ENCODE measurements around the gene KL. TPM values are rescaled to one million over a fixed set of nuclear protein-coding genes. Genes with fewer than 3 reads are reported as not detected.

KL gene
- polyA plus RNA-seq, 1 of the 3 experiments (the other 2 are of a cell fraction), result 0.02 TPM

DNA sequence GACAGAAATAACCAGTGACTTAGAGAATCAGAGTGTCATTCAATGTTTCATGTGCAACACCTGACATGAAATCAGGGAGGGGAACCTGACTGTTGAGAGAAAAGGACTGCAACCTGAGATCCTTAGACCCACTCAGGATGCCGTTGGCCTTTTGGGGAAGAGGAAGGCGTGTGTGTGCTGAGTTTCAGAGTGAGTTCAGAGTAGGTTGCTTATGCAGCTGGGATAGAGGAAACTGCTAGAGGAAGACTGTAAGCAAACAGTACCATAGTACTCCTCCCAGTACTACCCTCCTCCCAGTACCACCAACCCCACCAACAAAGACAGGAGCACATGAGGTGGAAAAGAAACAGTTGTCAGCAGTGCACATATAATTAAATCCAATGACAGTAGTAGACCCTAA, 63.7 kb downstream of the KL start:
- Histone ChIP-seq H3K4me3 (ENCODE audit: low read depth in 2 of 2, low read length in 1 of 2) (no peak overlapping the region), H3F3A (replicated peaks; ENCODE audit: insufficient read depth) (no peaks in the 10 kb centered on the region), H4K20me1 (ENCODE audit: insufficient read depth) (no peaks in the 10 kb centered on the region), H3K9ac (no peak overlapping the region), H3K4me1 (ENCODE audit: control insufficient read depth in 1 of 2, insufficient read depth in 2 of 2, low read depth in 1 of 2, low read length in 1 of 2) (peaks cover 7 to 15% of the 10 kb centered on the region in 2 experiments; a peak in 3 of 4 replicates), H3K27ac (ENCODE audit: low read depth in 2 of 2, low read length in 1 of 2) (no peak overlapping the region), H3K4me2 (no peak overlapping the region), H3K9me3 (no peaks in the 10 kb centered on the region), H3K9me2 (no peaks in the 10 kb centered on the region), H3K79me2 (ENCODE audit: insufficient read depth) (no peaks in the 10 kb centered on the region), H3K36me3 (replicated peaks in 1 of 2; ENCODE audit: control insufficient read depth in 1 of 2, insufficient read depth in 2 of 2, low read length in 1 of 2) (no peaks in the 10 kb centered on the region), H3K27me3 (ENCODE audit: insufficient read depth) (no peaks in the 10 kb centered on the region), H2AFZ (ENCODE audit: low read depth) (no peak overlapping the region)
- TF ChIP-seq EP300 (IDR thresholded peaks at IDR 0.05; ENCODE audit: borderline replicate concordance in 1 of 2, low read depth in 1 of 2, low read length in 1 of 2) (no peak), SIN3A (IDR thresholded peaks at IDR 0.05; ENCODE audit: borderline replicate concordance, low read depth, low read length) (no peak), YY1 (IDR thresholded peaks at IDR 0.05; ENCODE audit: low read depth) (no peak), NRF1 (IDR thresholded peaks at IDR 0.05; ENCODE audit: low read depth, low read length) (no peak), RCOR1 (IDR thresholded peaks at IDR 0.05; ENCODE audit: low read length) (no peak), PBX3 (IDR thresholded peaks at IDR 0.05) (no peak), USF1 (IDR thresholded peaks at IDR 0.05; ENCODE audit: borderline replicate concordance, low read depth) (no peak), MEF2A (IDR thresholded peaks at IDR 0.05; ENCODE audit: borderline replicate concordance, low read depth) (no peak), TAF1 (IDR thresholded peaks at IDR 0.05; ENCODE audit: borderline replicate concordance, low read depth, low read length) (no peak), FOXM1 (IDR thresholded peaks at IDR 0.05; ENCODE audit: low read depth) (no peak), IRF3 (IDR thresholded peaks at IDR 0.05; ENCODE audit: low read depth, low read length) (no peak), FOXJ3 (CRISPR knock-in tag; IDR thresholded peaks at IDR 0.05) (no peak), TEAD4 (IDR thresholded peaks at IDR 0.05; ENCODE audit: borderline replicate concordance, insufficient read depth) (no peak), CHD2 (IDR thresholded peaks at IDR 0.05; ENCODE audit: low read length, partially characterized antibody) (no peak)
- TF ChIP-seq, protein P1, sequence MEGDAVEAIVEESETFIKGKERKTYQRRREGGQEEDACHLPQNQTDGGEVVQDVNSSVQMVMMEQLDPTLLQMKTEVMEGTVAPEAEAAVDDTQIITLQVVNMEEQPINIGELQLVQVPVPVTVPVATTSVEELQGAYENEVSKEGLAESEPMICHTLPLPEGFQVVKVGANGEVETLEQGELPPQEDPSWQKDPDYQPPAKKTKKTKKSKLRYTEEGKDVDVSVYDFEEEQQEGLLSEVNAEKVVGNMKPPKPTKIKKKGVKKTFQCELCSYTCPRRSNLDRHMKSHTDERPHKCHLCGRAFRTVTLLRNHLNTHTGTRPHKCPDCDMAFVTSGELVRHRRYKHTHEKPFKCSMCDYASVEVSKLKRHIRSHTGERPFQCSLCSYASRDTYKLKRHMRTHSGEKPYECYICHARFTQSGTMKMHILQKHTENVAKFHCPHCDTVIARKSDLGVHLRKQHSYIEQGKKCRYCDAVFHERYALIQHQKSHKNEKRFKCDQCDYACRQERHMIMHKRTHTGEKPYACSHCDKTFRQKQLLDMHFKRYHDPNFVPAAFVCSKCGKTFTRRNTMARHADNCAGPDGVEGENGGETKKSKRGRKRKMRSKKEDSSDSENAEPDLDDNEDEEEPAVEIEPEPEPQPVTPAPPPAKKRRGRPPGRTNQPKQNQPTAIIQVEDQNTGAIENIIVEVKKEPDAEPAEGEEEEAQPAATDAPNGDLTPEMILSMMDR (IDR thresholded peaks at IDR 0.05), result no peak
- TF ChIP-seq, protein P2, sequence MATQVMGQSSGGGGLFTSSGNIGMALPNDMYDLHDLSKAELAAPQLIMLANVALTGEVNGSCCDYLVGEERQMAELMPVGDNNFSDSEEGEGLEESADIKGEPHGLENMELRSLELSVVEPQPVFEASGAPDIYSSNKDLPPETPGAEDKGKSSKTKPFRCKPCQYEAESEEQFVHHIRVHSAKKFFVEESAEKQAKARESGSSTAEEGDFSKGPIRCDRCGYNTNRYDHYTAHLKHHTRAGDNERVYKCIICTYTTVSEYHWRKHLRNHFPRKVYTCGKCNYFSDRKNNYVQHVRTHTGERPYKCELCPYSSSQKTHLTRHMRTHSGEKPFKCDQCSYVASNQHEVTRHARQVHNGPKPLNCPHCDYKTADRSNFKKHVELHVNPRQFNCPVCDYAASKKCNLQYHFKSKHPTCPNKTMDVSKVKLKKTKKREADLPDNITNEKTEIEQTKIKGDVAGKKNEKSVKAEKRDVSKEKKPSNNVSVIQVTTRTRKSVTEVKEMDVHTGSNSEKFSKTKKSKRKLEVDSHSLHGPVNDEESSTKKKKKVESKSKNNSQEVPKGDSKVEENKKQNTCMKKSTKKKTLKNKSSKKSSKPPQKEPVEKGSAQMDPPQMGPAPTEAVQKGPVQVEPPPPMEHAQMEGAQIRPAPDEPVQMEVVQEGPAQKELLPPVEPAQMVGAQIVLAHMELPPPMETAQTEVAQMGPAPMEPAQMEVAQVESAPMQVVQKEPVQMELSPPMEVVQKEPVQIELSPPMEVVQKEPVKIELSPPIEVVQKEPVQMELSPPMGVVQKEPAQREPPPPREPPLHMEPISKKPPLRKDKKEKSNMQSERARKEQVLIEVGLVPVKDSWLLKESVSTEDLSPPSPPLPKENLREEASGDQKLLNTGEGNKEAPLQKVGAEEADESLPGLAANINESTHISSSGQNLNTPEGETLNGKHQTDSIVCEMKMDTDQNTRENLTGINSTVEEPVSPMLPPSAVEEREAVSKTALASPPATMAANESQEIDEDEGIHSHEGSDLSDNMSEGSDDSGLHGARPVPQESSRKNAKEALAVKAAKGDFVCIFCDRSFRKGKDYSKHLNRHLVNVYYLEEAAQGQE (IDR thresholded peaks at IDR 0.05; ENCODE audit: low read depth, low read length), result no peak
- POLR2A ChIA-PET, result no interaction called here
- 74% methylated on average over 2 of the region's 2 CpGs for WGBS (ENCODE audit: low lambda C conversion rate)
- CTCF ChIA-PET, result no interaction called here
- DNase-seq, result no peak

Data from SK-N-SH (cell line).